HuH-7.5 (cell line): ENCODE results near the gene GATM.
"Not testable (repeated sequence)": the region's sequence is repeated elsewhere in the genome, so short reads cannot be mapped to it uniquely, and the experiment has no call there.

Source experiments
- DNase-seq: peaks from one replicate; pipeline ENCODE4 v3.0.0; 2011; ENCODE audit warnings: low spot score

Gene GATM

DNA sequence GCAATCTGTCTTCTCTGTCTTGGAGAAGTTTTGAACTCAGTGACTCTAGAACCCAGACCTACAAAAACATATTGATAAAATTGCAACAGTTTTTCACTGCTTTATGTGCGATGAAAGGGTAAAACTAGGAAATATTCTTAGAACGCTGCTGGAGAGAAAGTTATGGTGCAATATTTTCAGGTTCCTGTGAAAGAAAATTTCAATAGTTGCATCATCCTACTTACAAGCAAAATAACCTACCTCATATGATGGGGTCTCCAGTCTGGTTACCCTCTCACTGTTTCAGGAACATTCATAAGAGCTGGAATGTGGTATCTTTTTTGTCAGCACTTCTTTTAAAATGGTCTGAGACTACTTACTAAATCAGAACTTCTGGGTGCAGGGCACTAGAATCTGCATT lies 27.1 kb downstream of the GATM start:
- no peak for DNase-seq

GRCh38 chr15:45349623-45350022 lies 28.7 kb downstream of the GATM start:
- DNase-seq: no peak

DNA sequence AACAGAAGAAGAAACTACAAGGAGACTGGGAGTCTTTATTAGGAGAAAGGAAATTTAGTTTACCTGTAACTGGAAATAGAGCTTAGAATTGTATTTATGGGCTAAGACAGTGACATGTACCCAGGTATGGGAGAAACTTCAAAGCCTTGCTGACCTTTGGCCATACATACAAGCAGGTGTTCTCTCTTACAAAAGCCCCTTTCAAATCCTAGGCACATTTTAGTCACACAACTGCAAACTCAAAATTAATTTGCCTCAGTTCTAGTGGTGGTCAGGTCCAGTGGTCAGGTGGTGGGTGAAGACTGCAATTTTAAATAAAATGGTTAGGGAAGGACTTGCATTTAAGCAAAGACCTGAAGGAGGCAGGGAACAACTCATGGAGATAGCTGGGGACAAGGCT lies 30.4 kb downstream of the GATM start:
- DNase-seq: no peak

- DNase-seq: no peak
Measured at GRCh38 chr15:45347033-45347432, 31.3 kb downstream of the GATM start.

- no peak for DNase-seq
Measured at GRCh38 chr15:45346381-45346780, 32.0 kb downstream of the GATM start.

- DNase-seq: no peak
Measured at GRCh38 chr15:45343258-45343860, 35.0 kb downstream of the GATM start.

- DNase-seq: no peak
Measured at GRCh38 chr15:45341790-45342189, 36.6 kb downstream of the GATM start.

DNA sequence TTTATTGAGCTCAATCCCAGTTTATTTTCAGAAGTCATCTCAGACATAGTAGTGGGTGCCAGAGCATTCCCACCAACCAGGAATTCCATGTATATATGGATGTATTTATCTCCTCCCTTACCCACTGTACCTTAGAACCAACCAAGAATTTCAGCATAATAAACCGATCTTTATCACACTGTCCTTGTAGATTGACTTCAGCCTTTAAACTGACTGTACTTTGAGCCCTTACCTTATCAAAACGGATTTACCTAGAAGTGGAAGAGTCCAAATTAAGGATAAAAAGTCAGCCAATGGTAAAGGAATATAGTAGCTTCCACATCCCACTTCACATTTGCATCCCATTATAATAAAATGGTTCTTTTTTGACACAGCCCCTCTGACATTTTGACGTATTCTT lies 37.9 kb downstream of the GATM start:
- no peak for DNase-seq

GRCh38 chr15:45338417-45338816 lies 39.9 kb downstream of the GATM start:
- DNase-seq: no peak

- DNase-seq: no peak
Measured at GRCh38 chr15:45337224-45337623, 41.1 kb downstream of the GATM start.

- DNase-seq: no peak
Measured at GRCh38 chr15:45333550-45333949, 44.8 kb downstream of the GATM start.

DNA sequence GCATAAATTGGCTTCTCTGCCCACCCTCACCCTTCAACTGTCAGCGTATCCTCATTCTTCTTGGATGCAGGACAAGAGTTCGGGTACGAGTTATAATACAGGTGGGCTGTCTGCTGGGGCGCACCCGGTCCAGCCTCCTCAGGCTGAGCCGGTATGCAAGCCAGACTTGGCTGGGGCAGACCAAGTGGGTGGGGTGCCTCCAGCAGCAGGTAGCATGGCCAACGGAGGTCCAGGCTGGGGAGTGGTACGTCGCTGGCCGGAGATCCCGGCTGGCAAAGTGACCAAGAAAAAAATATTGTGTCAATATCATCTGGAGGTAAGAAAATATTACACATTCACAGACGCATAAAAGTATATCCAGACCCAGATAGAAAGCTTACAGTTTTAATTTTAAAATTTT lies 45.6 kb downstream of the GATM start:
- DNase-seq: no peak

DNA sequence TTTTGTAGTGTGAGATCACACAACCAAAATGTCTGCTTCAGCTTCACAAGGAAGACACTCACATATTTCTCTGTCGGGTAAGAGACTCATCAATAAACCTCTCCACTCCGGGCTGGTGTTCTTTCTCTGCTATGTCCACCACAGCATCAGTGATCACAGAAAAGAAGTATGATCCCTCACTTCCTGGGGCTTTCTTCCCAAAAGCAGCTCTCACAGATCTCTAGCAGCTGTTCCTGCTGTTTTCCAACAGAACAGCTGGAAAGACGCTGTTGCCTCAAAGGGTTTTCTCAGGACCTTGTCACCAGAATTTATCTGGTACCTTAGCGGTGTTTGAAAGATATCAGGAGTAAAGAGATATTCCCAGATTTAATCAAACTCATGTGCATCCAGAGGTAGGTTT lies 46.4 kb downstream of the GATM start:
- DNase-seq: no peak

- DNase-seq: no peak
Measured at GRCh38 chr15:45328663-45329062, 49.7 kb downstream of the GATM start.

DNA sequence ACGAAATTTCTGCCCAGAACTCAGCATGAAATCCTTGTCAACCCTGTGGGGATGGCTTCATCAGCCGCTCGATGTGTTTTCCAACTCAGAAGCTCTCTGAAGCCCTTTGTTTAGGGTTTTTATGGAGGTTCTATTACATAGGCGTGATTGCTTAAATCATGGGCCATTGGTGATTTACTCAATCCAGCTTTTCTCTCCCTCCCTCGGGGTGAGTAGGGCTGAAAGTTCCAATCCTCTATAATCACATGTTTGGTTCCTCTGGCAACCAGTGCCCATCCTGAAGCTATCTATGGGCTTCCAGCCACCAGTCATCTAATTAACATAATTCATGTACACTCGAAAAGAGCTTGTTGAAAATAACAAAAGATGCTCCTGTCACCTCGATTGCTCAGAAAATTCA lies 51.6 kb downstream of the GATM start:
- no peak for DNase-seq

GRCh38 chr15:45326280-45326679 lies 52.1 kb downstream of the GATM start:
- DNase-seq: no peak

GRCh38 chr15:45320581-45321205 lies 57.7 kb downstream of the GATM start:
- DNase-seq: no peak

DNA sequence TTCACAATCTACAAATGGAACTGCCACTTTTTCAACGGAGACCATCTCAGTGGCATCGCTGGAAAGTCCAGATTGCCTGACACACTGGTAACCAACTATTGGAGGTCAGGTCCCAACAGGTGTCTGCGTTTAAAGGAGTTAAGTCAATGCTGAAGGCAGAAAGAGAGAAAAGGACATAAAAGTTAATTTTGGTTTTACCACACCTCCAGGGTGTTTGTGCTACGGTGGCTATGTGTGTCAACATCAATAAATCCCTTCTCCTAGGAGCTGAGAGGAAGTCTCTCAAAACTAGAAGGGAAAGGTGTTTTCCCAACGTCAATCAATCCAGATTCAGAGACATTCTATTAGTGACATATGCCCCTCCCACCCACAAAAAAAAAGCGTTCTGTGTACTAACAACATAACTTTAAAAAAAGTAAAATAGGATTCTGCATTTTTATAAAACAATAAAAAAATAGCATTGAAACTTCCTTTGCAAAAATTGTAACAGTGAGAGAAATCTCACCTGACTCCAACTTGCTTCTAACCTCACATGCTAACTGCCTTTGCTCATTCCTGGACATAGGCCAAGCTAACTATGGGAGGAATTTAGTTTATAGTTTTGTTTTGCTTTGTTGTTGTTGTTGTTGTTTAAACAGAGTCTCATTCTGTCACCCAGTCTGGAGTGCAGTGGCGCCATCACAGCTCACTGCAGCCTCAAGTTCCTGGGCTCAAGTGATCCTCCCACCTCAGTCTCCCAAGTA lies 58.7 kb downstream of the GATM start:
- no peak for DNase-seq

- no peak for DNase-seq
Measured at GRCh38 chr15:45314960-45315359, 63.4 kb downstream of the GATM start.

GRCh38 chr15:45314117-45314516 lies 64.2 kb downstream of the GATM start:
- not testable (repeated sequence) for DNase-seq
